Endothelial cell of umbilical vein (primary cell): ENCODE results near the gene AKAP13. TPM values are rescaled to one million over a fixed set of nuclear protein-coding genes. Genes with fewer than 3 reads are reported as not detected.

Experiments used
- BruUV-seq: library from RNA; stranded (reverse); fragments of 400-500 nt; replicated peaks from 2 replicates; lab custom pipeline; 2021; lab: Mats Ljungman, UMichigan
- CTCF ChIA-PET: fragments of 300-600, 350-600 bp; sonication (Branson Sonifier 250); formaldehyde crosslinking; loops from one replicate; lab custom pipeline; 2021; ENCODE audit warnings: antibody characterized with exemption, inconsistent platforms; lab: Charles Lee
- POLR2A ChIA-PET: fragments of 300-600, 350-600 bp; sonication (Branson Sonifier 250); formaldehyde crosslinking; loops from one replicate; lab custom pipeline; 2021; ENCODE audit warnings: antibody characterized with exemption, inconsistent platforms; lab: Charles Lee
- DNase-seq: peaks from one replicate; pipeline ENCODE4 v3.0.0-alpha.2; 2011; ENCODE audit warnings: low read depth, low spot score
- FAIRE-seq: peaks from 2 replicates; lab custom pipeline; 2011; peaks lifted over from hg19 to GRCh38; lab: Jason Lieb, UNC
- H2AFZ ChIP-seq: 2 replicates; pipeline ENCODE4 v1.6.0; 2012; ENCODE audit warnings: low read depth, low read length, control low read depth, inconsistent platforms
- H3K27ac ChIP-seq: 2 replicates; pipeline ENCODE4 v1.5.1; 2011; ENCODE audit warnings: low read depth, mild to moderate bottlenecking, control low read depth, low read length, moderate library complexity; ENCODE audit not compliant: insufficient read depth
- H3K27me3 ChIP-seq, 2 experiments: 2 replicates each; pipeline versions ENCODE4 v1.6.0 to v1.6.1; 2011; ENCODE audit warnings: low read length in 2 of 2, mixed read lengths in 1 of 2; ENCODE audit not compliant: control insufficient read depth in 2 of 2, insufficient read depth in 2 of 2
- H3K36me3 ChIP-seq, 2 experiments: 2 replicates in 1 of 2; 3 replicates in 1 of 2; pipeline ENCODE4 v1.5.1; 2011; ENCODE audit warnings: low read length in 2 of 2, mild to moderate bottlenecking in 1 of 2, moderate library complexity in 1 of 2; ENCODE audit not compliant: control insufficient read depth in 2 of 2, insufficient read depth in 2 of 2; ENCODE audit errors: extremely low read depth in 1 of 2
- H3K4me1 ChIP-seq: 3 replicates; pipeline ENCODE4 v1.5.1; 2011; ENCODE audit warnings: mild to moderate bottlenecking, low read length; ENCODE audit not compliant: control insufficient read depth, insufficient read depth; ENCODE audit errors: extremely low read depth
- H3K4me2 ChIP-seq: 2 replicates; pipeline ENCODE4 v1.6.1; 2011; ENCODE audit warnings: low read length, control low read depth, mixed read lengths; ENCODE audit not compliant: insufficient read depth
- H3K4me3 ChIP-seq, 3 experiments: fragments of 200-600 bp in 1 of 3; sonication (generic), shearing (Covaris generic) in 1 of 3; replicated peaks in 1 of 3; 2 replicates each; pipeline ENCODE4 v1.5.1; 2011 to 2016; ENCODE audit warnings: control low read depth in 3 of 3, low read length in 3 of 3, mild to moderate bottlenecking in 2 of 3, inconsistent platforms in 1 of 3, low read depth in 1 of 3, moderate library complexity in 1 of 3; ENCODE audit not compliant: insufficient read depth in 1 of 3
- H3K79me2 ChIP-seq: 2 replicates; pipeline ENCODE4 v1.6.0; 2012; ENCODE audit warnings: low read length, inconsistent platforms; ENCODE audit not compliant: control insufficient read depth, insufficient read depth
- H3K9ac ChIP-seq: replicated peaks from 2 replicates; pipeline ENCODE3; 2011; ENCODE audit warnings: low read length, control low read depth; ENCODE audit not compliant: insufficient read depth; ENCODE audit errors: extremely low read depth
- H3K9me1 ChIP-seq: replicated peaks from 3 replicates; pipeline ENCODE4 v1.6.0; 2011; ENCODE audit warnings: mild to moderate bottlenecking, low read length; ENCODE audit not compliant: control insufficient read depth, insufficient read depth; ENCODE audit errors: extremely low read depth
- H3K9me3 ChIP-seq: replicated peaks from 2 replicates; pipeline ENCODE4 v1.5.1; 2012; ENCODE audit warnings: low read length, inconsistent platforms; ENCODE audit not compliant: control insufficient read depth, insufficient read depth
- H4K20me1 ChIP-seq: replicated peaks from 2 replicates; pipeline ENCODE3; 2011; ENCODE audit warnings: mild to moderate bottlenecking, low read length; ENCODE audit not compliant: control insufficient read depth, insufficient read depth; ENCODE audit errors: extremely low read depth
- CTCF ChIP-seq, 2 donors: IDR thresholded peaks; 1 replicate in 1 of 2; 2 replicates in 1 of 2; pipeline ENCODE4 v1.5.1; 2011; ENCODE audit warnings: low read length in 2 of 2, mild to moderate bottlenecking in 2 of 2, moderate library complexity in 2 of 2, control low read depth in 1 of 2, inconsistent platforms in 1 of 2, low read depth in 1 of 2; ENCODE audit not compliant: insufficient read depth in 1 of 2; ENCODE audit errors: extremely low read depth in 1 of 2
- EZH2 ChIP-seq: IDR thresholded peaks from 2 replicates; pipeline ENCODE4 v1.6.1; 2012; ENCODE audit warnings: borderline replicate concordance, low read depth, mild to moderate bottlenecking, moderate library complexity, low read length, inconsistent platforms; ENCODE audit not compliant: severe bottlenecking
- FOS ChIP-seq: IDR thresholded peaks from 2 replicates; pipeline ENCODE4 v1.6.1; 2011; ENCODE audit warnings: mild to moderate bottlenecking, low read length, moderate library complexity, borderline replicate concordance; ENCODE audit not compliant: insufficient read depth
- GATA2 ChIP-seq: IDR thresholded peaks from 2 replicates; pipeline ENCODE4 v1.7.0; 2011; ENCODE audit warnings: low read depth, mild to moderate bottlenecking, moderate library complexity, mixed read lengths, low read length; ENCODE audit not compliant: insufficient read length, insufficient read depth
- JUN ChIP-seq: IDR thresholded peaks from 2 replicates; pipeline ENCODE4 v1.6.1; 2011; ENCODE audit warnings: borderline replicate concordance, low read depth; ENCODE audit not compliant: insufficient read length, insufficient read depth
- MAX ChIP-seq: IDR thresholded peaks from 2 replicates; pipeline ENCODE4 v1.6.1; 2011; ENCODE audit not compliant: insufficient read depth, insufficient read length
- MYC ChIP-seq: IDR thresholded peaks from one replicate; pipeline ENCODE4 v1.6.1; 2011; ENCODE audit warnings: mild to moderate bottlenecking, low read depth, low read length
- POLR2A ChIP-seq: IDR thresholded peaks from 2 replicates; pipeline ENCODE4 v1.6.1; 2012; ENCODE audit warnings: low read depth, mild to moderate bottlenecking, control low read depth, low read length
- POLR2AphosphoS5 ChIP-seq: IDR thresholded peaks from 2 replicates; pipeline ENCODE4 v1.6.1; 2012; ENCODE audit warnings: low read depth, mild to moderate bottlenecking, control low read depth, low read length, moderate library complexity; ENCODE audit not compliant: insufficient read depth
- dilution Hi-C: fragments of 300-500 bp; cut with MboI; formaldehyde crosslinking; loops from one replicate; pipeline ENCODE4 v1.15.0; 2019; ENCODE audit warnings: low sequenced_read_pairs; ENCODE audit not compliant: extremely low pct_ligation_motif_present
- intact Hi-C: fragments of 100-400 bp; cut with micrococcal nuclease; formaldehyde crosslinking; loops from one replicate; pipeline ENCODE4 v1.10.0; 2022
- polyA plus RNA-seq, 4 experiments: library from polyadenylated mRNA; depleted of rRNA in 3 of 4; stranded (reverse) in 3 of 4; unstranded in 1 of 4; fragments of >200 nt; gene quantifications; 2 replicates each; pipeline versions ENCODE4 v1.2.1 to v1.2.3, GENCODE V29; 2011 to 2012; ENCODE audit warnings: missing spikeins in 1 of 4
- total RNA-seq: library from RNA; stranded (reverse); gene quantifications from 2 replicates; pipeline ENCODE4 v1.2.3, GENCODE V29; 2021

Gene AKAP13
- total and polyA plus RNA-seq, 2 donors (not counting 3 experiments of a cell fraction or from before 2014, with no cell fraction given): 22.8 to 87.8 TPM

- DNase-seq (no peak), FAIRE-seq (no peak)
- H3K4me2 ChIP-seq: no peak overlapping the region
- peaks cover 9% of the 10 kb centered on the region for H3K79me2 ChIP-seq
- H3K9me1 ChIP-seq: no peaks in the 10 kb centered on the region
- no peak overlapping the region for H3K27ac ChIP-seq
- intact Hi-C loops (no loop called here), dilution Hi-C loops (no loop called here)
- ChIA-PET CTCF (interaction anchor here (1.9 kb wide), 1 partner anchor 60 kb away, joined by 4 read pairs; no protein-coding TSS in a partner anchor), POLR2A (no interaction called here)
- no peak overlapping the region for H2AFZ ChIP-seq
- H3K4me1 ChIP-seq: no peaks in the 10 kb centered on the region
- H3K4me3 ChIP-seq: no peak overlapping the region
- no peak for TF ChIP-seq MAX
- no peak for TF ChIP-seq POLR2A
- TF ChIP-seq GATA2: no peak
- no peak for TF ChIP-seq MYC
- no peak for TF ChIP-seq EZH2
- no peak for TF ChIP-seq CTCF (IDR thresholded peaks at IDR 0.05; ENCODE audit: extremely low read depth in 1 of 2, insufficient read depth in 1 of 2, low read depth in 1 of 2, low read length in 2 of 2)
- no peak for TF ChIP-seq POLR2AphosphoS5
- TF ChIP-seq JUN: no peak
- no peak for TF ChIP-seq FOS
- H3K36me3 ChIP-seq: no peaks in the 10 kb centered on the region
- BruUV-seq: no TSS peak
- H3K9me3 ChIP-seq: no peaks in the 10 kb centered on the region
- no peaks in the 10 kb centered on the region for H4K20me1 ChIP-seq
- no peak overlapping the region for H3K9ac ChIP-seq
- H3K27me3 ChIP-seq: no peaks in the 10 kb centered on the region
These were observed 249.9 kb downstream of the AKAP13 start for GRCh38 chr15:85630311-85630710.
